ENCODE measurements around the gene OR6M1. TPM values are rescaled to one million over a fixed set of nuclear protein-coding genes. Genes with fewer than 3 reads are reported as not detected.

OR6M1 gene
- total and polyA plus RNA-seq, 9 of the 15 experiments (the other 6 are each of a cell fraction or from before 2014, with no cell fraction given), result not detected

- no peaks in the 10 kb centered on the region for H3K79me2 ChIP-seq (ENCODE audit: control insufficient read depth, insufficient read depth, low read length)
- BruUV-seq (replicated peaks), result no TSS peak
- 0% methylated on average over 2 of the region's 2 CpGs for WGBS (ENCODE audit: insufficient coverage, low coverage, missing lambda C conversion rate)
- TF ChIP-seq ZNF449 (CRISPR knock-in tag; IDR thresholded peaks at IDR 0.05) (no peak), ASH1L (IDR thresholded peaks at IDR 0.05; ENCODE audit: borderline replicate concordance, low read depth, partially characterized antibody) (no peak), KHSRP (IDR thresholded peaks at IDR 0.05) (no peak), RFX5 (IDR thresholded peaks at IDR 0.05; ENCODE audit: low read depth, low read length) (no peak), SRSF3 (IDR thresholded peaks at IDR 0.05; ENCODE audit: insufficient read depth, low read length) (no peak), SOX6 (IDR thresholded peaks at IDR 0.05) (no peak), ZSCAN32 (CRISPR knock-in tag; IDR thresholded peaks at IDR 0.05) (no peak), ZNF274 (IDR thresholded peaks at IDR 0.05; ENCODE audit: borderline replicate concordance, low read depth, low read length) (no peak), KDM4B (IDR thresholded peaks at IDR 0.05; ENCODE audit: borderline replicate concordance in 2 of 2, low read depth in 1 of 2) (no peak)
- TF ChIP-seq, protein P1, sequence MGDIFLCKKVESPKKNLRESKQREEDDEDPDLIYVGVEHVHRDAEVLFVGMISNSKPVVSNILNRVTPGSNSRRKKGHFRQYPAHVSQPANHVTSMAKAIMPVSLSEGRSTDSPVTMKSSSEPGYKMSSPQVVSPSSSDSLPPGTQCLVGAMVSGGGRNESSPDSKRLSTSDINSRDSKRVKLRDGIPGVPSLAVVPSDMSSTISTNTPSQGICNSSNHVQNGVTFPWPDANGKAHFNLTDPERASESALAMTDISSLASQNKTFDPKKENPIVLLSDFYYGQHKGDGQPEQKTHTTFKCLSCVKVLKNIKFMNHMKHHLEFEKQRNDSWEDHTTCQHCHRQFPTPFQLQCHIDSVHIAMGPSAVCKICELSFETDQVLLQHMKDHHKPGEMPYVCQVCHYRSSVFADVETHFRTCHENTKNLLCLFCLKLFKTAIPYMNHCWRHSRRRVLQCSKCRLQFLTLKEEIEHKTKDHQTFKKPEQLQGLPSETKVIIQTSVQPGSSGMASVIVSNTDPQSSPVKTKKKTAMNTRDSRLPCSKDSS (IDR thresholded peaks at IDR 0.05; ENCODE audit: low read depth, partially characterized antibody), result no peak
- FAIRE-seq (no peak), DNase-seq (ENCODE audit: extremely low read depth in 1 of 4, low spot score in 3 of 4) (no peak), ATAC-seq (no peak)
- POLR2A ChIA-PET, result no interaction called here
- no peak overlapping the region for H3K9ac ChIP-seq (ENCODE audit: insufficient read depth in 1 of 2, low read depth in 2 of 2, low read length in 2 of 2)
- H3K9me1 ChIP-seq (ENCODE audit: control insufficient read depth, insufficient read depth, low read length), result no peaks in the 10 kb centered on the region
- CTCF ChIA-PET (ENCODE audit: low intra/inter-chr PET ratio), result no interaction called here
- no peaks in the 10 kb centered on the region for H3K36me3 ChIP-seq (ENCODE audit: control insufficient read depth, insufficient read depth, low read length)
- in situ Hi-C loops (cut with MboI) (no loop called here), intact Hi-C loops (cut with micrococcal nuclease) (no loop called here)
- H3K4me3 ChIP-seq, result no peak overlapping the region
- no peaks in the 10 kb centered on the region for H4K20me1 ChIP-seq (replicated peaks; ENCODE audit: control insufficient read depth, insufficient read depth, low read length)
- H3K4me2 ChIP-seq (ENCODE audit: insufficient read depth, low read length), result no peak overlapping the region
- H3K27me3 ChIP-seq (ENCODE audit: control insufficient read depth in 2 of 2, insufficient read depth in 2 of 2, low read length in 2 of 2), result no peaks in the 10 kb centered on the region; a peak in 1 of 5 replicates
- H3K9me3 ChIP-seq (replicated peaks; ENCODE audit: control insufficient read depth, insufficient read depth, low read depth, low read length), result no peaks in the 10 kb centered on the region
- H3K27ac ChIP-seq (ENCODE audit: extremely low read depth, low read depth, low read length), result no peak overlapping the region
- H3K4me1 ChIP-seq (replicated peaks in 1 of 2; ENCODE audit: control insufficient read depth in 2 of 2, insufficient read depth in 2 of 2, low read length in 2 of 2), result no peaks in the 10 kb centered on the region
- H2AFZ ChIP-seq (ENCODE audit: low read depth, low read length), result no peak overlapping the region
Observed at GRCh38 chr11:123853038-123853437, 46.9 kb upstream of the OR6M1 start.

Data from K562 (cell line).